Activated naive CD4-positive, alpha-beta T cell (primary cell): ENCODE results near the gene ISG20.
"Not testable (repeated sequence)": the region's sequence is repeated elsewhere in the genome, so short reads cannot be mapped to it uniquely, and the experiment has no call there.

Experiments
- DNase-seq, 4 experiments: peaks; one replicate each; lab custom pipeline; 2025; lab: John Stamatoyannopoulos, UW

The ISG20 gene

DNA sequence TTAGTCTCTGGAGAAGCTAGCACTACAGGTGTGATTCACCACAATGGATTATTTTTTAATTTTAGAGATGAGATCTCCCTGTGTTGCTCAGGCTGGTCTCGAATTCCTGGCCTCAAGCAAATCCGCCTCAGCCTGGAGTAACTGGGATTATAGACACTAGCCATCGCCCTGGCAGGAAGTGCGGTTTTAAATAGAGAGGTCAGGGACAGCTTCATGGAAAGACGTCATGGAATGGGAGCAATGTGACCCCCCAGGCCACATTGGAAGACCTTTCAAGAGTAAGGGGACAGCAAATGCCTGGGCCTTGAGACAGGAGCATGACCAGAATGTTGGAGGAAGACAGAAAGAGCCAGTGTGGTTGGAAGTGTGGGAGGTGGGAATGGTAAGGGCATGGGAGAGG is 2.2 kb upstream of the ISG20 start:
- no peak for DNase-seq

DNA sequence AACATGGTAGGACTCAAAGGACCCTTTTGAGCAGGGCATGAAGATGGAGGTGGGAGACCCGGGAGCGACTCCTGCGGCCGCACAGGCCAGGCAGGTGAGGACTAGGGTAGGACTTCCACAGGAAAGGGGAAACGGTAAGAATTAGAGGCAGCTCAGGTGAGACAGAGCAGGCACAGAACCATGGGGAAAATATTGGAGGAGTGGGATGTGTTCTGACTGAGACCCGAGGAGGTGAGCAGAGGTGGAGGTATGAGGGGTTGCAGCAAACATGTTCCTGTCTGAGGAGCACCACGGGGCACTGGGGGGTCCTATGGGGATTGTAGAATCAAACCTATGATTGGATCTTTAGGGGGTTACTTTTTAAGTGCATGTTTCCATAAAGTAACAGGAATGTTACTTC is 1.4 kb upstream of the ISG20 start:
- DNase-seq, result no peak

DNA sequence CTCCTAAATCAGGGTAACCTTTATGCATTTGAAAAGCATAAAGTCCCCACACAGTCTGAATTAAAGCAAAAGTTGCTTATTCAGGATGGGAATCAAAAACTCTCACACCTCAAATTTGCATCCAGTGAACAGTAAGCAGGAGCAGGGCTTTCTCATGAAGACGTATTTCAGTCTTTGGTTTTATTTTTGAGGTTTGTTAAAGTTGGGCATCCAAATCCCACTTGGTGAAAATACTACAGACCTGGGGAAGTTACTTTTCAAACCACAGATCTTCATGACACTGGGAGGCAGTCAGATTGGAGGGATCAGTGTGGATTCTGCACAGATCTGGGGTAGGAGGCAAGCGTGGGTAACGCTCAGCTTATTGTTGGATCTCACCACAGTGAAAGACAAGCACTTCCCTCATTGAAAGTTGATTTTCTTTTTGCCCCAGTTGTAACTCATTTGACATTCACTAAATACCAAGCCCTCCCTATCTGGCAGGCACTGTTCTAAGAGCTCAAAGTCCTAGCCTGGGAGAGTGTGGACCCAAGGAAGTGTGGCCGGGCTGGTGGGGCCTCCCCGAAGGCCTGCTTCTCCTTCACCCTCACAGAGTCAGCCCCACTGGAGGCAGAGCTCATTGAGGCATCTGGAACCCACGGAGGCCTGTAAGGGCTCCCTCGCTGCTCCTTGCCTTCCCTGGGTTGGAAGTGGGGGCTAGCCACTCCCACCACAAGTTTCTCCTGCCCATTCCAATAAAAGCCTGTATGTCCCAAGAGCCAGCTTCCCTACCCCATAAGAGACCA is 783 bp upstream of the ISG20 start:
- no peak for DNase-seq

DNA sequence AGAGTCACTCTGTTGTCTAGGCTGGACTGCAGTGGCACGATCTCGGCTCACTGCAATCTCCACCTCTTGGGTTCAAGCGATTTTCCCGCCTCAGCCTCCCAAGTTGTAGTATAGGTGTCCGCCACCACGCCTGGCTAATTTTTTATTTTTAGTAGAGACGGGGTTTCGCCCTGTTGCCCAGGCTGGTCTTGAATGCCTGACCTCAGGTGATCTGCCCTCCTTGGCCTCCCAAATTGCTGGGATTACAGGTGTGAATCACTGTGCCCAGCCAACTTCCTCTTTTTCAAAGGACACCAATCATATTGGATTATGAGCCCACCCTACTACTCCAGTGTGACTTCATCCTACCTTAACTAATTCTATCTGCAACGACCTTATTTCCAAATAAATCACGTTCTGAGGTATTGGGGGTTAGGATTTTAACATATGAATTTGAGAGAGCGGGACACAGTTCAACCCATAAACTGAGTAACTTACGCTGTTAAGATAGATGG is 3.2 kb downstream of the ISG20 start:
- no peak for DNase-seq

DNA sequence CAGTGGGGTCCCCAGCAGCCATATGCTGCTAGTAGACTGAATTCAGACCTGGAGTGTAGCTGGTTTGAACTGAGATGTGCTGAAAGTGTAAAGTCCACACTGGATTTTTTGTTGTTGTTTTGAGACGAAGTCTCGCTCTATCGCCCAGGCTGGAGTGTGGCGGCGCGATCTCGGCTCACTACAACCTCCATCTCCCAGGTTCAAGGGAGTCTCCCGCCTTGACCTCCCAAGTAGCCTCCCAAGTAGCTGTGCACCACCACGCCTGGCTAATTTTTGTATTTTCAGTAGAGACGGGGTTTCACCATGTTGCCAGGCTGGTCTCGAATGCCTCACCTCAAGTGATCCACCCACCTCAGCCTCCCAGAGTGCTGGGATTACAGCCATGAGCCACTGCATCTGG is 3.7 kb downstream of the ISG20 start:
- not testable (repeated sequence) for DNase-seq

- DNase-seq, result no peak
Measured at GRCh38 chr15:88644741-88645140, 5.9 kb downstream of the ISG20 start.

GRCh38 chr15:88645171-88646087 is 6.6 kb downstream of the ISG20 start:
- DNase-seq, result no peak

DNA sequence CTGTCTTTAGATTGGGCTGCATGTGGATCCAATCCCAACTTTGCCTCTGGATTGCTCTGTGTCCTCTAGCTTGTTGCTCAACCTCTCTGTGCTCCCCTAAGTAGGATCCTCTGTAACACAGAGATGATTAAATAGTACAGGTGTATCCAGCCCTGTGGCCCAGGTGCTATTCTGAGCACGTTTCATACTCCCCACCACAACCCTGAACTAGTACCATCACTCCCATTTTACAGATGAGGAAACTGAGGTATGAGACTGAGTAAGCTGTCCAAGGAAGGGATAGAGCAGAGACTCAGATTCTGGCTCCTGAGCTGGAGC is 7.2 kb downstream of the ISG20 start:
- no peak for DNase-seq

DNA sequence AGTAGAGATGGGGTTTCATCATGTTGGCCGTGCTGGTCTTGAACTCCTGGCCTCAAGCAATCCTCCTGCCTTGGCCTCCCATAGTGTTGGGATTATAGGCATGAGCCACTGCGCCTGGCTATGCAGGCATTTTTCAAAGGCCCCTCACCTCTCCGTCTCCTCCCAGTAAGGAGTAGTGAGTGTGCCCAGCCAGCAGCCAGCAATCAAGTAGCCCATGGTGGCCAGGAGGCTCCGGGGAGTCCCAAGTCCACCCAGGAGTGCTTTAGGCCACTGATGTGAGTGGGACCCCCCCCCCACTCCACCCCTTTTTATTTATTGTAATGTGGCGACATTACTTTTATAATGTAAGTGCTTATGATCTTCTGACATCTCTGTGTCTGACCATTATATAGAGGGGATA is 8.1 kb downstream of the ISG20 start:
- DNase-seq, result no peak

GRCh38 chr15:88647351-88648105 is 8.7 kb downstream of the ISG20 start:
- DNase-seq, result no peak

DNA sequence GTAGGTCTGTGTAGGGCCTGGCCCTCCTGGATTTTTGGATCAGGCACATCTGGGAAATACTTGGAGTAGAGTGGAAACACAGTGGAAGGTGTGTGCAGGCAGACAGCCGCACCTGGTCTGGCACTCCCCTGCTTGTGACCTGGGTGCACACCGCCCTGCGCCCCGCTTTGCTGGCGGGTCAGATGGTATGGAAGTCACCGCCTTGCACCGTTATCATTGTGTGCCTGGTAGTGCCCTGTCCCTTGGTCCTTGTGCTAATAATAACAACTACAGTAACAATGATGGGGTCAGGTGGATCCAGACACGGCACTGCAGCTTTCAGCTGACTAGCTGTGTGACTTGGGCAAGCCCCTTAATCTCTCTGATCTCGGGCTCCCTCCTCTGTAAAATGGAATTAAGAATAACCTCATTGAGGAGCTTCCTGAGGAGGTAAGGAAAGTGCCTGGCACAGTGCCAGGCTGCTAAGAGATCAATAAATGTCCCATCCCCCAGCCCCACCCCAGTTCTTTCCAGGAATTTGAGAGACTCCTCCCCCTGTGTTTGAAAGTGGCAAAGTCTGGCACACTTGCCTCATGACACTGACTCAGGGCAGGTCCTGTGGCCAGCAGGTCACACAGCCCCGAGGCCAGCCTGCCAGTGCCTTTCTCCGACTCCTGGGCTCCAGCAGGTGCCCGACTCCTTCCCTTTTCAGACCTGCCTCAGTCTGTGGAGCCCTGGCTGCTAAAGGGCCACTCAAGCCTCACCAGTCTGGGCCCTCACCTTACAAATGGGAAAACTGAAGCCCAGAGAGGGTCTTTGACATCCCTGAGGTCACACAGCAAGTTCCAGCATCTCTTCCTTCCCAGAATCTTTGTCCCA is 9.8 kb downstream of the ISG20 start:
- no peak for DNase-seq

GRCh38 chr15:88649286-88649733 is 10.5 kb downstream of the ISG20 start:
- peak in 3 of 4 experiments; percentile 28 to 57 (median 32) for DNase-seq

DNA sequence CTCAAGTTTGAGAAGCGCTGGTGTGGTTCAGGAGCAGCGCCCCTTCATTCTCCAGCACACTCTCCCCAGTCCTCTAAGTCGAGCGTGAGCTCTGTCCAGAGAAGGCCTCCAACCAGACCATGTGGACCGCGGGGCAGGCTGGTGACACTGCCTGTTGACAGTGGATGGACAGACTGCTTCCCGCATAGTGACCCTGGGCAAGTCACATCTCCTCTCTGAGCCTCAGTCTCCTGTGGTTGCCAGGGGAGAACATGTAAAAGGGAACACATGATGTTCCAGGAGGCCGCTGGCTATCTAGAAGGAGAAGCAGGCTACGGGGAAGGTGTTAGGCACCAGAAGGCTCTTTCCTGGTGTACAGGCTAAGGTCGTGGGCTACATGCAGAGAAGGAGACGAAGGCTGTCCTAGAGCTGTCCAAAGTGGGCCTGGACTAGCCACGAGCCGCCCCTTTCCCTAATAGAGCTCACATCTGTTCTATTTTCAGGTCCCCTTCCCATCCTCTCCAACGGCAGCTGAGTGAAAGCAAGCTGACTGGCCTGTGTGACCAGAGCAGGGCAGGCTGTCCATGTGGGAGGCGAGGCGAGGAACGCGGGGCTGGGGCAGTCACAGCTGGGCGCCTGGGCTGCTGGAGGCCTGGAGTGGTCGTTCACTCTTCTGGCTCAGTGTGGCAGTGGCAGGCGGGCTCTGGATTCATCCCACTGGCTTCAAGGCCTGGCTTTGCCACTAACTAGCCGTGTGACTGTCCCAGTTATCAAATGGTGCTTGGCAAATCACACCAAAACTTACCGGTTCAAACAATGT is 11.1 kb downstream of the ISG20 start:
- DNase-seq, result no peak

DNA sequence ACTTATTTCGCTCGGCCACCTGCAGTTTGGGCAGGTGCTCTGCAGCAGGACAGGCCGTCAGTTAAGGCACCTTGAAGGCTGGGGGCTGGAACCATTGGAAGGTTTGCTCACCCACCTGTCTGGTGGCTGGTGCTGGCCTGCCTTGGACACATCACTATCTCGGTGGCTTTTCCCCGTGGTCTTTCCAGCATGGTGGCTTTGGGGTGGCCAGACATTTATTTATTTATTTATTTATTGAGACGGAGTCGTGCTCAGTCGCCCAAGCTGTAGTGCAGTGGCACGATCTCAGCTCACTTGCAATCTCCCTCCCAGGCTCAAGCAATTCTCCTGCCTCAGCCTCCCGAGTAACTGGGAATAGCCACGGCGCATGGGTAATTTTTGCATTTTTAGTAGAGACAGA is 11.7 kb downstream of the ISG20 start:
- DNase-seq, result no peak

DNA sequence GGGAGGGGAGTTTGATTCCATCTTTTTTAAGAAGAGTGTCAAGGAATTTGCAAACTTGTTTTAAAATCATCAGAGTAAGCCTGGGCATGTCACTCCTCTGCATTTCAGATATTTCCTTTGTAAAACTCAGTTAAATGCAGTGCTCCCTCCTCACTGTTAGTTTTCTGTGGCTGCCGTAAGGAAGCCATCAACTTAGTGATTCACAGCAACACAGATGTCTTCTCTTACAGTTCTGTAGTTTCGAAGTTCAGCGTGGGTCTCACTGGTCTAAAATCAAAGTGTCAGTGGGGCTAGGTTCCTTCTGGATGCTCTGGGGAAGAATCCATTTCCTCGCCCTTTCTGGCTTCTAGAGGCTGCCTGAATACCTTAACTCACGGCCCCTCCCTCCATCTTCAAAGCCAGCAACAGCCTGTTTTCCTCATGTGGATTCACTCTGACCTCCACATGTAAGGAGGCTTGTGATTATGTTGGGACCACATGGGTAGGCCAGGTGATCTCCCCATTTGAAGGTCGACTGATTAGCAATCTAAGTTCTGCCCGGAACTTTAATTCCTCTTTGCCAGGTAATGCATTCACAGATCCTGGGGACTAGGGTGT is 12.4 kb downstream of the ISG20 start:
- no peak for DNase-seq

DNA sequence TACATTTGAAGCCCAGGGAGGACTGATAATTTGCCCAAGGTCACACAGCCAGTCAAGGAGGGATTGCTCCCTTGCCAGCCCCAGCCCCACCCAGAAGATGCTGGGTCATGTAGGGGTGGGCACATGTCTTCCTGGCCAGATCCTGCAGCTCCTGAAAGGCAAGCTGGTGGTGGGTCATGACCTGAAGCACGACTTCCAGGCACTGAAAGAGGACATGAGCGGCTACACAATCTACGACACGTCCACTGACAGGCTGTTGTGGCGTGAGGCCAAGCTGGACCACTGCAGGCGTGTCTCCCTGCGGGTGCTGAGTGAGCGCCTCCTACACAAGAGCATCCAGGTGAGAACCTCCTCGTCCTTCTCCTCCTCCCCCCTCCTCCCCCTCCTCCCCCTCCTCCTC is 13.2 kb downstream of the ISG20 start:
- DNase-seq, result no peak

DNA sequence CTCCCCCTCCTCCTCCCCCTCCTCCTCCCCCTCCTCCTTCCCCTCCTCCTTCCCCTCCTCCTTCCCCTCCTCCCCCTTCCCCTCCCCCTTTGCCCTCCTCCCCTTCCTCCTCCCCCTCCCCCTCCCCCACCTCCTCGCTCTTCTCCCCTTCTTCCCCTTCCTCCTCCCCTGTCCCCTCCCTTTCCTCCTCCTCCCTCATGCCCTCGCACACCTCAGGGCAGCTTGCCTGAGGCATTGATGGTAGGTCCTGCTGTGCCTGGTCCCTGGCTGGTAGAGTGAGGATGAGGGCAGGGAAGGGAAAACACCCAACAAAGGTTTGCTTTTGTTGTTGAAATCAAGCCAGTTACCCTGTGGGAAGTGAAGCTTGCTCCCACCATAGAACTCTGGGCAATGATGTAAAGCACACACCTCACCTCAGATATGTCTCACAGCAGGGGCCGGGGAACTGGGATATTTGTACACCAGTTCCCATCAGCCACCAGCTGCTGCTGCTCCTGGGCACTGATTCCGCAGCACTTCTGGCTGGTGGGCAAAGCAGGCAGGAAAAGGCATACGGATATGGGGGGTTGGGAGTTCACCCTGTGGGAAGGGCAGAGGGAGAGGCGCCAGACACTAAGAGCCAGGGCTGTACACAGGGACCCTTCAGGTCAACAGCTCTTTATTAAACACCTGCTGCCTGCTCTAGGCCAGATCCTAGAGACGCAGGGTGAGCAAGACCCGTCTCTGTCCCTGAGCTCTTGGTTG is 13.8 kb downstream of the ISG20 start:
- no peak for DNase-seq

DNA sequence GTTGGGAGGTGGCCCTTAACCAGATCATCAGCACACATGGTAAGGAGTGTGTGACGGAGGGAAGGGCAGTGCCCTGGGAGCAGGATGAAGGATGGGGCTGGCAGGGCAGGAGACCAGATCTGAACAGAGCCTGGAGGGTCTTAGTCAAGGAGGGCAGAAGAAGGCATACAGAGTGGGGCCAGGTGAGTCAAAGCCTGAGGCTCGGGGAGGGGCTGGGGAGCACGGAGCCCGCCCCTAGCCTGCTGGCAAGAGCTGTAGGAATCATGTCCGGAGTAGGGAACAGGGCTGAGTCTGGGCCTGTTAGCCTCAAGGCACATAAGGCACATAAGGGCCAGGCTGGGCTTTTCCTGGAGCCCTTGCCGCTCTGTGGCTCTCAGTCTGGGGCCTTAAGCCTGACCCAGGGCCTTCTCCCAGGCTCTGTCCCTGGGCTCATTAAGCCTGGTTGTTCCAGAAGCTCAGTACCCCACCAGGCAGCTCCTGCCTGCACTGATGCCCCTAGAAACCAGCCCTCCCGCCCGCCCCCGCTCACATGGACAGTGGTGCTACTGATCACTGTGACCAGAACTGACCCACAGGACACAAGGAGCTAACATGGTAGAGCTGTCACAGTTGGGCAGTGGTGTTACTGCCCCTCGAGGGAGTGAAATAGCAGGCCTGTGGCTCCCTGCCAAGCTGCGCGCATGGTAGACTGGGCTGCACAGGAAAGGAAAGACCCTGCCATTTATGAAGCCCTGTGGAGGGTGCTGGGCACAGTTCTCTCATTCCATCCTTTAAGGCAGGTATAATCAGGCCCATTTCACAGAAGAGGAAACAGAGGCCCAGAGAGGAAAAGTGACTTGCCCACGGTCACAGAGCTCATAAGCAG is 14.6 kb downstream of the ISG20 start:
- DNase-seq, result no peak
